K562 (cell line): ENCODE data around the gene NEU1. TPM values are rescaled to one million over a fixed set of nuclear protein-coding genes. Genes with fewer than 3 reads are reported as not detected.

Experiments used
- CCNT2 ChIP-seq: IDR thresholded peaks from 2 replicates; pipeline ENCODE4 v1.6.1; 2011; ENCODE audit warnings: borderline replicate concordance, low read depth, mild to moderate bottlenecking, moderate library complexity, mixed read lengths, low read length; ENCODE audit not compliant: insufficient read length; ENCODE audit errors: extremely low read depth
- ESRRA ChIP-seq: fragments of 450-650 bp; IDR thresholded peaks from 2 replicates; pipeline ENCODE4 v1.6.1; 2014; ENCODE audit warnings: low read depth, mild to moderate bottlenecking, moderate library complexity, borderline replicate concordance
- GTF2A2 ChIP-seq: IDR thresholded peaks from 2 replicates; pipeline ENCODE4 v1.6.1; 2016; ENCODE audit warnings: mild to moderate bottlenecking, missing genetic modification characterization, missing compliant biosample characterization
- KHSRP ChIP-seq: fragments of 450-650 bp; IDR thresholded peaks from 2 replicates; pipeline ENCODE4 v1.6.1; 2017
- NR3C1 ChIP-seq: sonication (generic); formaldehyde crosslinking; IDR thresholded peaks from 2 replicates; pipeline ENCODE4 v1.8.1; 2022; ENCODE audit warnings: missing genetic modification reagents
- POLR3A ChIP-seq: IDR thresholded peaks from 2 replicates; pipeline ENCODE4 v1.6.1; 2011; ENCODE audit warnings: borderline replicate concordance, mild to moderate bottlenecking, moderate library complexity; ENCODE audit not compliant: insufficient read length, insufficient read depth; ENCODE audit errors: extremely low read depth
- SIX5 ChIP-seq, 2 experiments: IDR thresholded peaks; 2 replicates each; pipeline ENCODE4 v1.6.1; 2011; ENCODE audit warnings: low read length in 2 of 2, borderline replicate concordance in 1 of 2, low read depth in 1 of 2, mild to moderate bottlenecking in 1 of 2, moderate library complexity in 1 of 2; ENCODE audit not compliant: insufficient read depth in 1 of 2
- SMARCA5 ChIP-seq: fragments of 450-650 bp; IDR thresholded peaks from 2 replicates; pipeline ENCODE4 v1.6.1; 2016
- SNIP1 ChIP-seq: fragments of 450-650 bp; IDR thresholded peaks from 2 replicates; pipeline ENCODE4 v1.7.1; 2017; ENCODE audit warnings: low read depth, mild to moderate bottlenecking
- THRAP3 ChIP-seq: fragments of 450-650 bp; IDR thresholded peaks from 2 replicates; pipeline ENCODE4 v1.6.1; 2016; ENCODE audit warnings: mild to moderate bottlenecking, inconsistent platforms, borderline replicate concordance
- ZNF146 ChIP-seq: IDR thresholded peaks from one replicate; pipeline ENCODE4 v1.6.1; 2018; ENCODE audit warnings: missing compliant biosample characterization; ENCODE audit not compliant: unreplicated experiment
- polyA plus RNA-seq, 8 experiments: library from polyadenylated mRNA; depleted of rRNA in 4 of 8; stranded (reverse) in 5 of 8; unstranded in 3 of 8; fragments of >200 nt; fragmentation: Nextera tagmentation in 2 of 8; fragmentation: Illumina TruSeq in 1 of 8; extraction: Ambion mirVana in 2 of 8; extraction: Trizol in 1 of 8; gene quantifications; 2 replicates each; pipeline versions ENCODE4 v1.2.1 to v1.2.3, GENCODE V29; 2011 to 2014; ENCODE audit warnings: inconsistent platforms in 1 of 8, missing spikeins in 1 of 8
- total RNA-seq, 7 experiments: library from RNA; depleted of rRNA in 6 of 7; stranded (reverse); fragments of >200 nt in 6 of 7; fragmentation: Illumina TruSeq in 2 of 7; extraction: Trizol in 2 of 7; gene quantifications; 2 replicates each; pipeline versions ENCODE4 v1.2.1 to v1.2.3, GENCODE V29; 2011 to 2021; ENCODE audit warnings: low replicate concordance in 1 of 7
- TF ChIP-seq, protein P1 (sequence below): sonication (generic); formaldehyde crosslinking; IDR thresholded peaks from 2 replicates; pipeline ENCODE4 v1.8.0; 2023; ENCODE audit warnings: missing genetic modification reagents, mild to moderate bottlenecking, borderline replicate concordance
- TF ChIP-seq, protein P2 (sequence below), 3 experiments: fragments of 200-800 bp in 1 of 3; fragments of 250-450 bp in 1 of 3; fragments of 450-650 bp in 1 of 3; sonication (Bioruptor Pico) in 1 of 3; sonication (Bioruptor generic) in 1 of 3; formaldehyde crosslinking in 1 of 3; IDR thresholded peaks; 2 replicates each; pipeline versions ENCODE4 v1.6.1 to v1.8.0; 2016 to 2022; ENCODE audit warnings: mild to moderate bottlenecking in 2 of 3, missing genetic modification characterization in 2 of 3, missing compliant biosample characterization in 1 of 3, moderate library complexity in 1 of 3
- TF ChIP-seq, protein P3 (sequence below): sonication (generic); formaldehyde crosslinking; IDR thresholded peaks from 2 replicates; pipeline ENCODE4 v1.9.0; 2022; ENCODE audit warnings: mild to moderate bottlenecking, missing genetic modification reagents

NEU1 gene
- total and polyA plus RNA-seq, 9 of the 15 experiments (the other 6 are each of a cell fraction or from before 2014, with no cell fraction given), result 14.8 to 67.8 (median 51.0) TPM

DNA sequence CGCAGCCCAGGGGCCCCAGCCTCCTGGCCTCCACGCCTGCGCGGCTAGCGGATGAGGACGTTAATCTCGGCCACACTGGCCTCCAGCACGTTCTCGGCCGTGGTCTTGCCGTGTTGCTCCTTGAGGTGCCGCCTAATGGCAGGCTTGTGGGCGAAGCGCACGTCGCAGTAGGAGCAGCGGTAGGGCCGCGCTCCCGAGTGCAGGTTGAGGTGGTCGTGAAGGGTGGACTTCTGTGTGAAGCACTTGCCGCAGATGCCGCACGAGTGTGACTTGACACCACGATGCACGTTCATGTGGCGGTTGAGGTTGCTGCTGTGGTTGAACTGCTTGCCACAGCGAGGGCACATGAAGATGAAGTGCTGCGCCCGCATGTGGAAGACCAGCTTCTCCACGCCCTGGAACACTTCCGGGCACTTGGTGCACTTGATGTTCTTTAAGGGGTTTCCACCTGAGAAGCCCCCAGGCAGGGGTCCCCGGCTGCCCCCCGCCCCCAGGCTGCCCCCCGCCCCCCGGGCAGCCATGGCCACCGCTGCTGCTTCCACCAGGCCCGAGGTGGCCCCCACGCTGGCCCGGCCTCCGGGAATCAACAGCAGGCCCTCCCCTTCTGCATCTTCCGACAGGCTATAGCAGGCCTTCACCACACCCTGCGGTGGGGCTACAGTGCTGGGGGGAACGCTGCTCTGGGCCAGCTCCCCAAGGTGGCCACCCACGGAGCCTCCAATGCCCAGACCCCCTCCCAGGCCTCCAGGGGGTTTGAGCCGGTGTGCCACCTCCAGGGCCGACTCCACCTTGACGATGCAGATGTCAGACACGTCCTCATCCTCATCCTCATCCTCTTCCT is 37.5 kb upstream of the NEU1 start (continued):
- TF ChIP-seq, protein P1, sequence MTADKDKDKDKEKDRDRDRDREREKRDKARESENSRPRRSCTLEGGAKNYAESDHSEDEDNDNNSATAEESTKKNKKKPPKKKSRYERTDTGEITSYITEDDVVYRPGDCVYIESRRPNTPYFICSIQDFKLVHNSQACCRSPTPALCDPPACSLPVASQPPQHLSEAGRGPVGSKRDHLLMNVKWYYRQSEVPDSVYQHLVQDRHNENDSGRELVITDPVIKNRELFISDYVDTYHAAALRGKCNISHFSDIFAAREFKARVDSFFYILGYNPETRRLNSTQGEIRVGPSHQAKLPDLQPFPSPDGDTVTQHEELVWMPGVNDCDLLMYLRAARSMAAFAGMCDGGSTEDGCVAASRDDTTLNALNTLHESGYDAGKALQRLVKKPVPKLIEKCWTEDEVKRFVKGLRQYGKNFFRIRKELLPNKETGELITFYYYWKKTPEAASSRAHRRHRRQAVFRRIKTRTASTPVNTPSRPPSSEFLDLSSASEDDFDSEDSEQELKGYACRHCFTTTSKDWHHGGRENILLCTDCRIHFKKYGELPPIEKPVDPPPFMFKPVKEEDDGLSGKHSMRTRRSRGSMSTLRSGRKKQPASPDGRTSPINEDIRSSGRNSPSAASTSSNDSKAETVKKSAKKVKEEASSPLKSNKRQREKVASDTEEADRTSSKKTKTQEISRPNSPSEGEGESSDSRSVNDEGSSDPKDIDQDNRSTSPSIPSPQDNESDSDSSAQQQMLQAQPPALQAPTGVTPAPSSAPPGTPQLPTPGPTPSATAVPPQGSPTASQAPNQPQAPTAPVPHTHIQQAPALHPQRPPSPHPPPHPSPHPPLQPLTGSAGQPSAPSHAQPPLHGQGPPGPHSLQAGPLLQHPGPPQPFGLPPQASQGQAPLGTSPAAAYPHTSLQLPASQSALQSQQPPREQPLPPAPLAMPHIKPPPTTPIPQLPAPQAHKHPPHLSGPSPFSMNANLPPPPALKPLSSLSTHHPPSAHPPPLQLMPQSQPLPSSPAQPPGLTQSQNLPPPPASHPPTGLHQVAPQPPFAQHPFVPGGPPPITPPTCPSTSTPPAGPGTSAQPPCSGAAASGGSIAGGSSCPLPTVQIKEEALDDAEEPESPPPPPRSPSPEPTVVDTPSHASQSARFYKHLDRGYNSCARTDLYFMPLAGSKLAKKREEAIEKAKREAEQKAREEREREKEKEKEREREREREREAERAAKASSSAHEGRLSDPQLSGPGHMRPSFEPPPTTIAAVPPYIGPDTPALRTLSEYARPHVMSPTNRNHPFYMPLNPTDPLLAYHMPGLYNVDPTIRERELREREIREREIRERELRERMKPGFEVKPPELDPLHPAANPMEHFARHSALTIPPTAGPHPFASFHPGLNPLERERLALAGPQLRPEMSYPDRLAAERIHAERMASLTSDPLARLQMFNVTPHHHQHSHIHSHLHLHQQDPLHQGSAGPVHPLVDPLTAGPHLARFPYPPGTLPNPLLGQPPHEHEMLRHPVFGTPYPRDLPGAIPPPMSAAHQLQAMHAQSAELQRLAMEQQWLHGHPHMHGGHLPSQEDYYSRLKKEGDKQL (CRISPR knock-in tag), result no peak
- TF ChIP-seq SMARCA5, result no peak
- no peak for TF ChIP-seq POLR3A
- no peak for TF ChIP-seq ZNF146
- peak; percentile 7 for TF ChIP-seq CCNT2
- TF ChIP-seq, protein P2, sequence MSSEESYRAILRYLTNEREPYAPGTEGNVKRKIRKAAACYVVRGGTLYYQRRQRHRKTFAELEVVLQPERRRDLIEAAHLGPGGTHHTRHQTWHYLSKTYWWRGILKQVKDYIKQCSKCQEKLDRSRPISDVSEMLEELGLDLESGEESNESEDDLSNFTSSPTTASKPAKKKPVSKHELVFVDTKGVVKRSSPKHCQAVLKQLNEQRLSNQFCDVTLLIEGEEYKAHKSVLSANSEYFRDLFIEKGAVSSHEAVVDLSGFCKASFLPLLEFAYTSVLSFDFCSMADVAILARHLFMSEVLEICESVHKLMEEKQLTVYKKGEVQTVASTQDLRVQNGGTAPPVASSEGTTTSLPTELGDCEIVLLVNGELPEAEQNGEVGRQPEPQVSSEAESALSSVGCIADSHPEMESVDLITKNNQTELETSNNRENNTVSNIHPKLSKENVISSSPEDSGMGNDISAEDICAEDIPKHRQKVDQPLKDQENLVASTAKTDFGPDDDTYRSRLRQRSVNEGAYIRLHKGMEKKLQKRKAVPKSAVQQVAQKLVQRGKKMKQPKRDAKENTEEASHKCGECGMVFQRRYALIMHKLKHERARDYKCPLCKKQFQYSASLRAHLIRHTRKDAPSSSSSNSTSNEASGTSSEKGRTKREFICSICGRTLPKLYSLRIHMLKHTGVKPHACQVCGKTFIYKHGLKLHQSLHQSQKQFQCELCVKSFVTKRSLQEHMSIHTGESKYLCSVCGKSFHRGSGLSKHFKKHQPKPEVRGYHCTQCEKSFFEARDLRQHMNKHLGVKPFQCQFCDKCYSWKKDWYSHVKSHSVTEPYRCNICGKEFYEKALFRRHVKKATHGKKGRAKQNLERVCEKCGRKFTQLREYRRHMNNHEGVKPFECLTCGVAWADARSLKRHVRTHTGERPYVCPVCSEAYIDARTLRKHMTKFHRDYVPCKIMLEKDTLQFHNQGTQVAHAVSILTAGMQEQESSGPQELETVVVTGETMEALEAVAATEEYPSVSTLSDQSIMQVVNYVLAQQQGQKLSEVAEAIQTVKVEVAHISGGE (CRISPR knock-in tag; IDR thresholded peaks at IDR 0.05), result no peak
- TF ChIP-seq SIX5 (IDR thresholded peaks at IDR 0.05; ENCODE audit: borderline replicate concordance in 1 of 2, insufficient read depth in 1 of 2, low read depth in 1 of 2, low read length in 2 of 2), result no peak
- no peak for TF ChIP-seq KHSRP
- TF ChIP-seq, protein P3, sequence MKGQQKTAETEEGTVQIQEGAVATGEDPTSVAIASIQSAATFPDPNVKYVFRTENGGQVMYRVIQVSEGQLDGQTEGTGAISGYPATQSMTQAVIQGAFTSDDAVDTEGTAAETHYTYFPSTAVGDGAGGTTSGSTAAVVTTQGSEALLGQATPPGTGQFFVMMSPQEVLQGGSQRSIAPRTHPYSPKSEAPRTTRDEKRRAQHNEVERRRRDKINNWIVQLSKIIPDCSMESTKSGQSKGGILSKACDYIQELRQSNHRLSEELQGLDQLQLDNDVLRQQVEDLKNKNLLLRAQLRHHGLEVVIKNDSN (CRISPR knock-in tag), result no peak
- no peak for TF ChIP-seq NR3C1
- no peak for TF ChIP-seq SNIP1
- TF ChIP-seq THRAP3, result peak; percentile 74; the same call in 1 of the 2 replicates
- TF ChIP-seq GTF2A2 (tag), result no peak
- no peak for TF ChIP-seq ESRRA
